IMR-90 (cell line): ENCODE data around the gene BHLHA15. TPM values are rescaled to one million over a fixed set of nuclear protein-coding genes. Genes with fewer than 3 reads are reported as not detected.

Experiments used
- ATAC-seq: fragments of 200-7000 bp; cut with Tn5 transposase; 2 replicates; pipeline ENCODE4 v1.9.1; 2020; ENCODE audit warnings: low read depth, mild to moderate bottlenecking, moderate library complexity
- BruUV-seq: library from RNA; stranded (reverse); fragments of 400-500 nt; replicated peaks from 2 replicates; lab custom pipeline; 2021; lab: Mats Ljungman, UMichigan
- CTCF ChIA-PET: fragments of 300-600 bp; formaldehyde crosslinking; extraction: SDS; loops from one replicate; lab custom pipeline; 2021; ENCODE audit warnings: antibody characterized with exemption; lab: Yijun Ruan, JAX
- POLR2A ChIA-PET: fragments of 300-600 bp; sonication (Branson Sonifier 250); formaldehyde crosslinking; loops from one replicate; lab custom pipeline; 2022; ENCODE audit warnings: antibody characterized with exemption; ENCODE audit not compliant: unreplicated experiment; lab: Charles Lee
- DNase-seq: peaks from one replicate; pipeline ENCODE4 v3.0.0; 2013
- H2AFZ ChIP-seq: replicated peaks from 2 replicates; pipeline ENCODE3; 2013; ENCODE audit warnings: low read length, mild to moderate bottlenecking; ENCODE audit not compliant: poor library complexity
- H2AK5ac ChIP-seq: 2 replicates; pipeline ENCODE4 v1.6.1; 2013; ENCODE audit warnings: low read depth, low read length, inconsistent platforms
- H2AK9ac ChIP-seq: replicated peaks from 2 replicates; pipeline ENCODE3; 2013; ENCODE audit warnings: mild to moderate bottlenecking, low read depth, low read length, moderate library complexity; ENCODE audit not compliant: poor library complexity
- H2BK120ac ChIP-seq: 2 replicates; pipeline ENCODE4 v1.6.1; 2013; ENCODE audit warnings: low read depth, low read length, inconsistent platforms
- H2BK15ac ChIP-seq: 3 replicates; pipeline ENCODE4 v1.6.1; 2013; ENCODE audit warnings: low read depth, low read length, inconsistent platforms
- H2BK20ac ChIP-seq: 2 replicates; pipeline ENCODE4 v1.6.1; 2013; ENCODE audit warnings: low read depth, mild to moderate bottlenecking, inconsistent platforms, low read length, moderate library complexity
- H2BK5ac ChIP-seq: 2 replicates; pipeline ENCODE4 v1.6.1; 2013; ENCODE audit warnings: mild to moderate bottlenecking, low read depth, low read length, inconsistent platforms; ENCODE audit not compliant: poor library complexity, severe bottlenecking
- H3K14ac ChIP-seq: replicated peaks from 2 replicates; pipeline ENCODE4 v1.6.1; 2013; ENCODE audit warnings: low read depth, low read length, inconsistent platforms
- H3K18ac ChIP-seq: 2 replicates; pipeline ENCODE4 v1.6.1; 2013; ENCODE audit warnings: low read depth, low read length, control low read depth
- H3K23ac ChIP-seq: 2 replicates; pipeline ENCODE4 v1.6.1; 2013; ENCODE audit warnings: low read depth, low read length, inconsistent platforms
- H3K27ac ChIP-seq: 2 replicates; pipeline ENCODE4 v1.5.1; 2013; ENCODE audit warnings: mild to moderate bottlenecking, control low read depth, low read length; ENCODE audit not compliant: insufficient read depth
- H3K27me3 ChIP-seq: 2 replicates; pipeline ENCODE4 v1.6.1; 2013; ENCODE audit warnings: low read length; ENCODE audit not compliant: control insufficient read depth, insufficient read depth
- H3K36me3 ChIP-seq: 2 replicates; pipeline ENCODE4 v1.6.1; 2013; ENCODE audit warnings: low read length, mixed read lengths; ENCODE audit not compliant: control insufficient read depth, insufficient read depth
- H3K4ac ChIP-seq: 2 replicates; pipeline ENCODE4 v1.6.1; 2013; ENCODE audit warnings: low read depth, low read length, inconsistent platforms
- H3K4me1 ChIP-seq: 2 replicates; pipeline ENCODE4 v1.6.1; 2013; ENCODE audit warnings: low read length, mixed read lengths; ENCODE audit not compliant: control insufficient read depth, insufficient read depth
- H3K4me2 ChIP-seq: 2 replicates; pipeline ENCODE4 v1.6.1; 2013; ENCODE audit warnings: low read depth, mild to moderate bottlenecking, control low read depth, low read length, moderate library complexity
- H3K4me3 ChIP-seq: 2 replicates; pipeline ENCODE4 v1.5.1; 2013; ENCODE audit warnings: low read depth, mild to moderate bottlenecking, control low read depth, low read length, moderate library complexity; ENCODE audit not compliant: insufficient read depth
- H3K56ac ChIP-seq: 2 replicates; pipeline ENCODE4 v1.6.1; 2013; ENCODE audit warnings: low read length, inconsistent platforms; ENCODE audit not compliant: insufficient read depth; ENCODE audit errors: extremely low read depth
- H3K79me1 ChIP-seq, 2 experiments: 2 replicates each; pipeline ENCODE4 v1.6.1; 2013; ENCODE audit warnings: low read length in 2 of 2, inconsistent platforms in 1 of 2, low read depth in 1 of 2
- H3K9ac ChIP-seq: 2 replicates; pipeline ENCODE4 v1.6.1; 2013; ENCODE audit warnings: low read depth, low read length, control low read depth
- H3K9me1 ChIP-seq: 2 replicates; pipeline ENCODE4 v1.6.1; 2013; ENCODE audit warnings: low read length, inconsistent platforms; ENCODE audit not compliant: insufficient read depth
- H3K9me3 ChIP-seq: 2 replicates; pipeline ENCODE4 v1.6.1; 2013; ENCODE audit warnings: low read length; ENCODE audit not compliant: control insufficient read depth, insufficient read depth
- H4K20me1 ChIP-seq: 2 replicates; pipeline ENCODE4 v1.6.1; 2013; ENCODE audit warnings: low read length, inconsistent platforms; ENCODE audit not compliant: insufficient read depth
- H4K5ac ChIP-seq: 2 replicates; pipeline ENCODE4 v1.6.1; 2013; ENCODE audit warnings: mild to moderate bottlenecking, low read depth, low read length, control low read depth
- H4K8ac ChIP-seq, 2 experiments: 2 replicates each; pipeline ENCODE4 v1.6.1; 2013; ENCODE audit warnings: low read depth in 2 of 2, low read length in 2 of 2, control low read depth in 1 of 2, inconsistent platforms in 1 of 2
- H4K91ac ChIP-seq: 2 replicates; pipeline ENCODE4 v1.6.1; 2013; ENCODE audit warnings: low read depth, low read length, inconsistent platforms; ENCODE audit not compliant: insufficient read depth
- BHLHE40 ChIP-seq: fragments of 150-350 bp; IDR thresholded peaks from 2 replicates; pipeline ENCODE4 v1.6.1; 2016; ENCODE audit warnings: mild to moderate bottlenecking, low read depth, low read length
- CTCF ChIP-seq: conservative IDR thresholded peaks from 2 replicates; pipeline ENCODE4 v1.5.1; 2012; ENCODE audit warnings: mild to moderate bottlenecking, low read depth, low read length, improper control_type of control experiment
- POLR2A ChIP-seq: IDR thresholded peaks from 2 replicates; pipeline ENCODE4 v1.6.1; 2012; ENCODE audit warnings: mild to moderate bottlenecking, low read depth, low read length
- RAD21 ChIP-seq: IDR thresholded peaks from 2 replicates; pipeline ENCODE4 v1.6.1; 2012; ENCODE audit warnings: low read length, improper control_type of control experiment
- SMC3 ChIP-seq: fragments of 150-350 bp; IDR thresholded peaks from 2 replicates; pipeline ENCODE4 v1.6.1; 2016; ENCODE audit warnings: low read depth, mild to moderate bottlenecking, antibody characterized with exemption, low read length, moderate library complexity
- WGBS, 2 experiments: methylation state at CpG; one replicate each; pipeline versions ENCODE4 v1.1.5 to v1.1.7; 2013; ENCODE audit warnings: missing lambda C conversion rate in 2 of 2; ENCODE audit not compliant: insufficient read length in 1 of 2; ENCODE audit errors: extremely low coverage in 2 of 2; 5-methylcytosine and 5-hydroxymethylcytosine counted together
- dilution Hi-C: fragments of 300-500 bp; cut with HindIII; formaldehyde crosslinking; loops from one replicate; pipeline ENCODE4 v1.14.3; 2018; ENCODE audit warnings: low sequenced_read_pairs; ENCODE audit not compliant: unreplicated experiment
- in situ Hi-C: fragments of 300-500 bp; cut with MboI; formaldehyde crosslinking; loops from 3 replicates; pipeline ENCODE4 v1.14.3; 2019; ENCODE audit warnings: low sequenced_read_pairs, inconsistent platforms, mixed read lengths
- intact Hi-C: fragments of 100-400 bp; cut with micrococcal nuclease; formaldehyde crosslinking; loops from 2 replicates; pipeline ENCODE4 v1.10.0; 2022
- polyA plus RNA-seq, 3 experiments: library from polyadenylated mRNA; depleted of rRNA; stranded (reverse); fragments of >200 nt; gene quantifications; 2 replicates each; pipeline ENCODE4 v1.2.3, GENCODE V29; 2012; ENCODE audit warnings: low replicate concordance in 1 of 3
- total RNA-seq: library from RNA; depleted of rRNA; stranded (reverse); fragments of >200 nt; gene quantifications from 2 replicates; pipeline ENCODE4 v1.2.3, GENCODE V29; 2012

The BHLHA15 gene
- total and polyA plus RNA-seq, 2 of the 4 experiments (the other 2 are of a cell fraction): not detected

GRCh38 chr7:98165827-98166667 lies 45.2 kb upstream of the BHLHA15 start:
- ATAC-seq: peak; percentile 59; the same call in 1 of the 2 replicates
- 90% methylated on average over 2 of the region's 18 CpGs; no CpG with 5 or more reads in 1 of the 2 experiments for WGBS, 2 experiments
- H3K36me3 ChIP-seq: no peaks in the 10 kb centered on the region
- no peak overlapping the region for H4K91ac ChIP-seq
- no peak overlapping the region for H3K56ac ChIP-seq
- no peak overlapping the region for H3K4me3 ChIP-seq
- CTCF ChIA-PET: interaction anchor here (0.6 to 5.4 kb wide), 10 partner anchors 9 to 1536 kb away, joined by 3 to 37 read pairs (median 4); partner anchors contain the start of gene LMTK2
- POLR2A ChIA-PET: no interaction called here
- H3K23ac ChIP-seq: no peak overlapping the region
- H2BK20ac ChIP-seq: no peak overlapping the region
- H3K9me1 ChIP-seq: 0 out of 2 replicates have a peak, but pooled peaks cover 4% of the 10 kb centered on the region
- H3K9me3 ChIP-seq: no peaks in the 10 kb centered on the region
- no peak overlapping the region for H2BK5ac ChIP-seq
- no peaks in the 10 kb centered on the region for H3K79me1 ChIP-seq
- H3K14ac ChIP-seq: no peak overlapping the region
- H4K5ac ChIP-seq: no peak overlapping the region
- intact Hi-C loops (no loop called here), dilution Hi-C loops (no loop called here), in situ Hi-C loops (loop anchor here (25.0 kb wide), 1 partner anchor 304 kb away; the partner anchor contains the start of gene ASNS)
- H4K8ac ChIP-seq: no peak overlapping the region
- no peak overlapping the region for H3K27ac ChIP-seq
- DNase-seq: peak; percentile 14
- H3K9ac ChIP-seq: no peak overlapping the region
- no peak overlapping the region for H2AFZ ChIP-seq
- no peak overlapping the region for H2AK5ac ChIP-seq
- no TSS peak for BruUV-seq
- H3K4me1 ChIP-seq: no peaks in the 10 kb centered on the region
- no peak overlapping the region for H3K4me2 ChIP-seq
- no peak overlapping the region for H3K4ac ChIP-seq
- TF ChIP-seq POLR2A (no peak), CTCF (peak; percentile 62), SMC3 (peak; percentile 48; the same call in 1 of the 2 replicates), RAD21 (peak; percentile 65), BHLHE40 (no peak)
- H2AK9ac ChIP-seq: no peak overlapping the region
- no peak overlapping the region for H3K18ac ChIP-seq
- H3K27me3 ChIP-seq: no peaks in the 10 kb centered on the region
- 0 out of 2 replicates have a peak, but pooled peaks cover 2% of the 10 kb centered on the region for H4K20me1 ChIP-seq
- no peak overlapping the region for H2BK15ac ChIP-seq
- H2BK120ac ChIP-seq: no peak overlapping the region
